ENCODE results near the gene ALKBH8.
"Not testable (repeated sequence)": the region's sequence is repeated elsewhere in the genome, so short reads cannot be mapped to it uniquely, and the experiment has no call there.

The ALKBH8 gene

GRCh38 chr11:107505647-107506225 lies 59.8 kb downstream of the ALKBH8 start:
- no peak for DNase-seq

GRCh38 chr11:107504981-107505380 lies 60.6 kb downstream of the ALKBH8 start:
- DNase-seq = no peak

GRCh38 chr11:107501713-107502112 lies 63.8 kb downstream of the ALKBH8 start:
- no peak for DNase-seq

GRCh38 chr11:107497371-107497770 lies 68.2 kb downstream of the ALKBH8 start:
- DNase-seq = not testable (repeated sequence)

GRCh38 chr11:107496011-107496410 lies 69.5 kb downstream of the ALKBH8 start:
- DNase-seq = no peak

- DNase-seq = no peak
Measured at GRCh38 chr11:107494055-107494454, 71.5 kb downstream of the ALKBH8 start.

- DNase-seq = no peak
Measured at GRCh38 chr11:107493117-107493516, 72.4 kb downstream of the ALKBH8 start.

- DNase-seq = no peak
Measured at GRCh38 chr11:107490836-107491235, 74.7 kb downstream of the ALKBH8 start.

GRCh38 chr11:107482234-107482633 lies 83.3 kb downstream of the ALKBH8 start:
- DNase-seq = no peak

- no peak for DNase-seq
Measured at GRCh38 chr11:107478922-107479321, 86.6 kb downstream of the ALKBH8 start.

GRCh38 chr11:107477820-107478219 lies 87.7 kb downstream of the ALKBH8 start:
- DNase-seq = no peak

- no peak for DNase-seq
Measured at GRCh38 chr11:107473792-107474191, 91.7 kb downstream of the ALKBH8 start.

GRCh38 chr11:107472966-107473365 lies 92.6 kb downstream of the ALKBH8 start:
- DNase-seq = no peak

- no peak for DNase-seq
Measured at GRCh38 chr11:107468596-107468995, 96.9 kb downstream of the ALKBH8 start.

- DNase-seq = no peak
Measured at GRCh38 chr11:107467696-107468095, 97.8 kb downstream of the ALKBH8 start.

GRCh38 chr11:107466275-107466866 lies 99.2 kb downstream of the ALKBH8 start:
- DNase-seq = not testable (repeated sequence)

- peak; percentile 83 to 87 for DNase-seq
Measured at GRCh38 chr11:107457558-107458271, 107.8 kb downstream of the ALKBH8 start, which contains the start of gene CWF19L2. TSS of gene CWF19L2 (minus strand) at chr11:107457825. CDS start at chr11:107457816, 9 bp downstream.

- peak in 1 of 2 donors; percentile 8 for DNase-seq
Measured at GRCh38 chr11:107457205-107457557, 108.4 kb downstream of the ALKBH8 start.

GRCh38 chr11:107453594-107454286 lies 111.8 kb downstream of the ALKBH8 start:
- DNase-seq = no peak
